GM20431 (cell line): ENCODE results near the gene CNTLN.

Source experiments
- in situ Hi-C: fragments of 300-500 bp; cut with MseI, MboI; formaldehyde crosslinking; loops from one replicate; pipeline ENCODE4 v1.15.0; 2020; ENCODE audit warnings: low sequenced_read_pairs; ENCODE audit not compliant: unreplicated experiment

Gene CNTLN

GRCh38 chr9:17486396-17486795 is 351.6 kb downstream of the CNTLN start:
- in situ Hi-C loops, result no loop called here

GRCh38 chr9:17487467-17487866 is 352.6 kb downstream of the CNTLN start:
- in situ Hi-C loops, result no loop called here

GRCh38 chr9:17488662-17489061 is 353.8 kb downstream of the CNTLN start:
- in situ Hi-C loops, result no loop called here

- in situ Hi-C loops, result no loop called here
Observed at GRCh38 chr9:17490110-17490509, 355.3 kb downstream of the CNTLN start.

GRCh38 chr9:17491780-17492179 is 356.9 kb downstream of the CNTLN start:
- in situ Hi-C loops, result no loop called here

- in situ Hi-C loops, result no loop called here
Observed at GRCh38 chr9:17503196-17503595, 368.4 kb downstream of the CNTLN start.

- in situ Hi-C loops, result no loop called here
Observed at GRCh38 chr9:17509151-17509550, 374.3 kb downstream of the CNTLN start.

- in situ Hi-C loops, result no loop called here
Observed at GRCh38 chr9:17509701-17510100, 374.9 kb downstream of the CNTLN start.

- in situ Hi-C loops, result no loop called here
Observed at GRCh38 chr9:17519761-17520160, 384.9 kb downstream of the CNTLN start.

- in situ Hi-C loops, result no loop called here
Observed at GRCh38 chr9:17520268-17521064, 385.6 kb downstream of the CNTLN start.

GRCh38 chr9:17521100-17521855 is 386.4 kb downstream of the CNTLN start:
- in situ Hi-C loops, result no loop called here

GRCh38 chr9:17526726-17527125 is 391.9 kb downstream of the CNTLN start:
- in situ Hi-C loops, result loop anchor here (25.0 kb wide), 1 partner anchor 261 kb away; no protein-coding TSS in a partner anchor

- in situ Hi-C loops, result loop anchor here (25.0 kb wide), 1 partner anchor 258 kb away; no protein-coding TSS in a partner anchor
Observed at GRCh38 chr9:17528859-17529258, 394.0 kb downstream of the CNTLN start.

- in situ Hi-C loops, result loop anchor here (25.0 kb wide), 1 partner anchor 256 kb away; no protein-coding TSS in a partner anchor
Observed at GRCh38 chr9:17531642-17532254, 396.9 kb downstream of the CNTLN start.

GRCh38 chr9:17532461-17532860 is 397.6 kb downstream of the CNTLN start:
- in situ Hi-C loops, result loop anchor here (25.0 kb wide), 1 partner anchor 255 kb away; no protein-coding TSS in a partner anchor

- in situ Hi-C loops, result loop anchor here (25.0 kb wide), 1 partner anchor 252 kb away; no protein-coding TSS in a partner anchor
Observed at GRCh38 chr9:17535176-17535575, 400.3 kb downstream of the CNTLN start.

GRCh38 chr9:17536027-17536426 is 401.2 kb downstream of the CNTLN start:
- in situ Hi-C loops, result loop anchor here (25.0 kb wide), 1 partner anchor 251 kb away; no protein-coding TSS in a partner anchor

GRCh38 chr9:17551023-17551422 is 416.2 kb downstream of the CNTLN start:
- in situ Hi-C loops, result no loop called here
